Measurements from ENCODE around the gene ADIRF.
A peak's percentile ranks its signal among the peaks of the same experiment; 100 is the strongest.
"Not testable (repeated sequence)": the region's sequence is repeated elsewhere in the genome, so short reads cannot be mapped to it uniquely, and the experiment has no call there.

ADIRF gene

DNA sequence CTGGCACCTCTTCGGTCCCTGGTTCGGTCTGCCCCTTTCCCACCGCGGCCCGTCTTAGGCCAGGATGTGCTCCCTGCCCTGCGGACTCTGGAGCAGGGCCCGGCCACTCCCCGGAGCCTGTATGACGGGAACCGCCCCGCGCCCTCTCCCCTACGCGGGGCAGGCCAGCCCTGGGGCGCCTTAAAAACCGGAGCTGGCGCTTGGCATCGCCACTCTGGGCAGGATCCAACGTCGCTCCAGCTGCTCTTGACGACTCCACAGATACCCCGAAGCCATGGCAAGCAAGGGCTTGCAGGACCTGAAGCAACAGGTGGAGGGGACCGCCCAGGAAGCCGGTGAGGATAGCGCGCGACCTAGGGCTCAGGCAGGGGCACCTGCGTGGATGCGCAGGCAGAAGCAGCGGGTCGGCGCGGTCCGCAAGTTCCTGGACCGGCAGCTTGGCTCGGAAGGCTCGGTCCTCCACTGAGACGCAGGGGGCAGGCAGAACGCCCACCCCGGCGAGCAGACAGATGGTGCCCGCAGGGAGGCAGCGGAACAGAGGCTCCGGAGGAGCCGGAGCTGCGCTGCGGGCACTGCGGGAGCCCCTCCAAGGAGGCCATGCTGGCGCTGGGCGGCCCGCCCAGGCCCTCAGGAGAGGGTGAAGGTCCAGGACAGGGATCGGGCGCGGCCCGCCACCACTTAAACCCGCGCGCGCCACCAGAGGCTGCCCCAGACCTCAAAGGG is at the start of gene ADIRF:
ADIRF (plus strand) TSS at position 212 of the 723 bp plus-strand sequence; CDS start at position 275, 63 bp downstream.
- Histone ChIP-seq H3K4me1 (ENCODE audit: control insufficient read depth in 1 of 2, insufficient read depth in 2 of 2, low read length in 2 of 2) (peaks cover 37 to 53% of the 10 kb centered on the region in 2 donors), H3K9me3 (ENCODE audit: control insufficient read depth in 1 of 2, low read length in 2 of 2) (no peaks in the 10 kb centered on the region), H3K9ac (ENCODE audit: low read depth in 1 of 2, low read length in 2 of 2) (peak within 1 kb of the TSS; percentile 82 to 88), H3K4me3 (ENCODE audit: low read depth in 1 of 2, low read length in 2 of 2) (peak within 1 kb of the TSS; percentile 67 to 82), H3K27ac (ENCODE audit: low read depth, low read length) (peak within 1 kb of the TSS; percentile 83), H3K36me3 (ENCODE audit: control insufficient read depth in 1 of 2, insufficient read depth in 2 of 2, low read length in 2 of 2) (no peaks in the 10 kb centered on the region), H3K27me3 (ENCODE audit: control insufficient read depth in 1 of 2, insufficient read depth in 2 of 2, low read length in 2 of 2) (no peaks in the 10 kb centered on the region)

DNA sequence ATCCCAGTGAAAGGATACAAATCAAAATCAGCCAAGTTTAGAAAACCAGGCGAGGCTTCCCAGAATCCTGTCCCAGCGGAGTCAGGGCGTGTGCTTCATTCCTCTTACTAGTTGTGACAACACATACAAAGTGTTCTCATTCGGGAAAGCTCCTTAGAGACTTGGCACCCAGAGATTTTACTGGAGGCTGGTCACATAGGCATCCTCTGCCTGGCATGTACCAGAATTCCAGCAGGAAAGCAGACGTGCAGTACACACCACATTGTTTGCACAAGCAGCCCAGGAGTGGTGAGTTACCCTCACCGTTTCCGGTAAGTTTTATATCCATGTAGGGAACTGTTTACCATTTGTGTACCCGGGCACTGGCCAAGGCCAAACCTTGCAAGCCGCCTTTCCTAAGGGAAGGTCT is 45.7 kb upstream of the ADIRF start:
- no peaks in the 10 kb centered on the region for H3K27me3 ChIP-seq (ENCODE audit: control insufficient read depth in 1 of 2, insufficient read depth in 2 of 2, low read length in 2 of 2)
- H3K4me1 ChIP-seq (ENCODE audit: control insufficient read depth in 1 of 2, insufficient read depth in 2 of 2, low read length in 2 of 2) = no peaks in the 10 kb centered on the region
- H3K9me3 ChIP-seq (ENCODE audit: control insufficient read depth in 1 of 2, low read length in 2 of 2) = no peaks in the 10 kb centered on the region
- no peak overlapping the region for H3K27ac ChIP-seq (ENCODE audit: low read depth, low read length)
- H3K4me3 ChIP-seq (ENCODE audit: low read depth in 1 of 2, low read length in 2 of 2) = no peak overlapping the region
- H3K36me3 ChIP-seq (ENCODE audit: control insufficient read depth in 1 of 2, insufficient read depth in 2 of 2, low read length in 2 of 2) = peaks cover 9 to 44% of the 10 kb centered on the region in 2 donors
- no peak overlapping the region for H3K9ac ChIP-seq (ENCODE audit: low read depth in 1 of 2, low read length in 2 of 2)

DNA sequence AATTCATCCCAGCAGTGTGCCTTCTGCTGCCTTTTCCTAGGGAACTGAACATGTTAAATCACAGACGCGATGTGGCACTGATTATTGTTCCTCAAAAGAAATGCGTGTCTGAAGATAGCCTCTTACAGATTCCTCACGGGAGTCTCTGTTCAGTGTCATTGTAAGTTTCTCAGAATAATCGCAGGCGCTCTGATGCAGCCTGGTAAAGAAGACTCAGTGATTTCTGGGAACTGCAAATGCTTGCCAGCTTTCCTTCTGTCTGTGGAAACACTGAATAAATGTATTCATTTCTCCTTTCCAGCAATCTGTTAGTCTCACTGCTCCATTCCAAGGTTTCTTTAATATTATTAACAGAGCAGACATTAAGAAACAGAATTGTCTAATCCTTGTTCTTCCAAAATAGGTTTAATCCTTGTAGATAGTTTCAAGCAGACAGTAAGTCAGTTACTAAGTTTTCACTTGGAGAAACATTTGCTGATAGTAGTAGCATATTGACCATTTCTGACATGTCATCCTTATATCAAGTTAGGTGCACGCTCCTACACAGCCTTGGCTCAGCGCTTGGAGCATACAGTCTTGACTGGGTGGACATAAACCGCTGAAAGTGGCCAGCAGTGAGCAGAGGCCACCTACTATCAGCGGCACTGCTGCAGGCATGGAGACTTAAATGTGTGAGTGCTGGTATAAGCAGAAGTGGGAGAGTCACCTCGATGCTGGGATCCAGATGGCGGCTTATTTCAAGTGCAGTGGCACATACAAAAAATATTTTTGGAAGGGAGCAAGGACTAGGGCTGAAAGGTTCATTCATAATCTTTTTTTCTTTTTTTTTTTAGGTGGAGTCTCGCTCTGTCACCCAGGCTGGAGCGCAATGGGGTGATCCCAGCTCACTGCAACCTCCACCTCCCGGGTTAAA is 38.6 kb upstream of the ADIRF start:
- H3K9me3 ChIP-seq (ENCODE audit: control insufficient read depth in 1 of 2, low read length in 2 of 2) = no peaks in the 10 kb centered on the region
- no peaks in the 10 kb centered on the region for H3K4me1 ChIP-seq (ENCODE audit: control insufficient read depth in 1 of 2, insufficient read depth in 2 of 2, low read length in 2 of 2)
- H3K36me3 ChIP-seq (ENCODE audit: control insufficient read depth in 1 of 2, insufficient read depth in 2 of 2, low read length in 2 of 2) = peaks cover 0 to 17% of the 10 kb centered on the region in 2 donors
- no peaks in the 10 kb centered on the region for H3K27me3 ChIP-seq (ENCODE audit: control insufficient read depth in 1 of 2, insufficient read depth in 2 of 2, low read length in 2 of 2)
- no peak overlapping the region for H3K4me3 ChIP-seq (ENCODE audit: low read depth in 1 of 2, low read length in 2 of 2)
- no peak overlapping the region for H3K27ac ChIP-seq (ENCODE audit: low read depth, low read length)
- no peak overlapping the region for H3K9ac ChIP-seq (ENCODE audit: low read depth in 1 of 2, low read length in 2 of 2)

DNA sequence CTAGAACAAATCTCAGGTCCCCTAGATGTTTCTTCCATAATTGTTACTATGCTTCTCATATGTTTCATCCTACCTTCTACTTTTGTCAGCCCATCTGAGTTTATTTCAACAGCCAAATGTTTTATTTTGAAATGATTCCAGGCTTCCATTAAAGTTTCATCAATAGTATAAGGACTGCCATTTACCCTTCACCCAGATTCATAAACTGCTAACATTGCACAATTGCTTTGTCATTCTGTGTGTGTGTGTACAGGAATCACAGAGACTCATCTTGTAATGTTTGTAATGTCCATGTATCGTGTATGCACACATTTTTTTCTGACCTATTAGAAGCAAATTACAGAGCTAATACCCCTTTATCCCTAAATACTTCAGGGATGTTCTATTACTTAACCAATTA is 36.4 kb upstream of the ADIRF start:
- H3K27me3 ChIP-seq (ENCODE audit: control insufficient read depth in 1 of 2, insufficient read depth in 2 of 2, low read length in 2 of 2) = no peaks in the 10 kb centered on the region
- H3K36me3 ChIP-seq (ENCODE audit: control insufficient read depth in 1 of 2, insufficient read depth in 2 of 2, low read length in 2 of 2) = peaks cover 0 to 17% of the 10 kb centered on the region in 2 donors
- no peaks in the 10 kb centered on the region for H3K4me1 ChIP-seq (ENCODE audit: control insufficient read depth in 1 of 2, insufficient read depth in 2 of 2, low read length in 2 of 2)
- H3K9me3 ChIP-seq (ENCODE audit: control insufficient read depth in 1 of 2, low read length in 2 of 2) = no peaks in the 10 kb centered on the region
- no peak overlapping the region for H3K4me3 ChIP-seq (ENCODE audit: low read depth in 1 of 2, low read length in 2 of 2)
- H3K27ac ChIP-seq (ENCODE audit: low read depth, low read length) = no peak overlapping the region
- H3K9ac ChIP-seq (ENCODE audit: low read depth in 1 of 2, low read length in 2 of 2) = no peak overlapping the region

DNA sequence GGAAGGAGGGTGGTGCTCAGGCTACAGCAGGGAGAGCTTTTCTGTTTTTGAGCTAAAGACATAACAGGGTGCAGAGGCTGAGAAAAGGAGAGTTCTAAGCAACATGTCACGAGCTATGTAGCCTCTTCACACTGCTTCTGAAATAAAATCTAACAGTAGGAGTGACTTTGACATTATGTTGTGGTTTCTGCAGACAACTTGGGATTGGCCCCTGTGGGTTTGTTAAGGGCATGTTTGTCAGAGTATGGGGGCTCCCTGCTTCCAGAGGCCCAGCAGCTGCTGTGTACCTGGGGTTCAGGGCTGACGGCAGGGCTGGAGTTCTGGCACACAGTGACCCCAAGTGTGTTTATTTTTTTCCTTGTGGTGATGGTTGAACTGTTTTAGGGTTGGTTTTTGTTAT is 35.6 kb upstream of the ADIRF start:
- Histone ChIP-seq H3K4me3 (ENCODE audit: low read depth in 1 of 2, low read length in 2 of 2) (no peak overlapping the region), H3K27ac (ENCODE audit: low read depth, low read length) (no peak overlapping the region), H3K4me1 (ENCODE audit: control insufficient read depth in 1 of 2, insufficient read depth in 2 of 2, low read length in 2 of 2) (no peaks in the 10 kb centered on the region), H3K36me3 (ENCODE audit: control insufficient read depth in 1 of 2, insufficient read depth in 2 of 2, low read length in 2 of 2) (peaks cover 0 to 17% of the 10 kb centered on the region in 2 donors), H3K27me3 (ENCODE audit: control insufficient read depth in 1 of 2, insufficient read depth in 2 of 2, low read length in 2 of 2) (no peaks in the 10 kb centered on the region), H3K9ac (ENCODE audit: low read depth in 1 of 2, low read length in 2 of 2) (no peak overlapping the region), H3K9me3 (ENCODE audit: control insufficient read depth in 1 of 2, low read length in 2 of 2) (no peaks in the 10 kb centered on the region)

DNA sequence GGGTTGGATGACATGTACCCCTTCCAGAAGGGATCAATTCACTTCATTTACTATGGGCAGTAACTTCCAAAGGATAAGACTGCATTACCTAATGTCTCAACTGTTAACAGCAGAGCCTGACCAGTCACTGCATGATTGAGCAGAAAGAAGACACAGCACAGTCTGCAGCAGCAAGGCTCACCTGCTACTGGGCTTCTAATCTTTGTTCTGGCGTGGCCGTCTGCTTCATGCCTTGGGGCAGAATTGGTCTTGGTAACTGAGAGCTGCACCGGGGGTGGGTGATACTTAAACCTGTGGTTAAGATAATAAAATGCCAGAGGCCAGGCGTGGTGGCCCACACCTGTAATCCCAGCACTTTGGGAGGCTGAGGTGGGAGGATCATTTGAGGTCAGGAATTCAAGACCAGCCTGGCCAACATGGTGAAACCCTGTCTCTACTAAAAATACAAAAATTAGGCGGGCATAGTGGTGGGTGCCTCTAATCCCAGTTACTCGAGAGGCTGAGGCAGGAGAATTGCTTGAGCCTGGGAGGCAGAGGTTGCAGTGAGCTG is 34.0 kb upstream of the ADIRF start:
- H3K9me3 ChIP-seq (ENCODE audit: control insufficient read depth in 1 of 2, low read length in 2 of 2); H3K9ac ChIP-seq (ENCODE audit: low read depth in 1 of 2, low read length in 2 of 2); H3K4me1 ChIP-seq (ENCODE audit: control insufficient read depth in 1 of 2, insufficient read depth in 2 of 2, low read length in 2 of 2); H3K27me3 ChIP-seq (ENCODE audit: control insufficient read depth in 1 of 2, insufficient read depth in 2 of 2, low read length in 2 of 2); H3K27ac ChIP-seq (ENCODE audit: low read depth, low read length); H3K4me3 ChIP-seq (ENCODE audit: low read depth in 1 of 2, low read length in 2 of 2): not testable (repeated sequence)
- peaks cover 0 to 16% of the 10 kb centered on the region in 2 donors for H3K36me3 ChIP-seq (ENCODE audit: control insufficient read depth in 1 of 2, insufficient read depth in 2 of 2, low read length in 2 of 2)

DNA sequence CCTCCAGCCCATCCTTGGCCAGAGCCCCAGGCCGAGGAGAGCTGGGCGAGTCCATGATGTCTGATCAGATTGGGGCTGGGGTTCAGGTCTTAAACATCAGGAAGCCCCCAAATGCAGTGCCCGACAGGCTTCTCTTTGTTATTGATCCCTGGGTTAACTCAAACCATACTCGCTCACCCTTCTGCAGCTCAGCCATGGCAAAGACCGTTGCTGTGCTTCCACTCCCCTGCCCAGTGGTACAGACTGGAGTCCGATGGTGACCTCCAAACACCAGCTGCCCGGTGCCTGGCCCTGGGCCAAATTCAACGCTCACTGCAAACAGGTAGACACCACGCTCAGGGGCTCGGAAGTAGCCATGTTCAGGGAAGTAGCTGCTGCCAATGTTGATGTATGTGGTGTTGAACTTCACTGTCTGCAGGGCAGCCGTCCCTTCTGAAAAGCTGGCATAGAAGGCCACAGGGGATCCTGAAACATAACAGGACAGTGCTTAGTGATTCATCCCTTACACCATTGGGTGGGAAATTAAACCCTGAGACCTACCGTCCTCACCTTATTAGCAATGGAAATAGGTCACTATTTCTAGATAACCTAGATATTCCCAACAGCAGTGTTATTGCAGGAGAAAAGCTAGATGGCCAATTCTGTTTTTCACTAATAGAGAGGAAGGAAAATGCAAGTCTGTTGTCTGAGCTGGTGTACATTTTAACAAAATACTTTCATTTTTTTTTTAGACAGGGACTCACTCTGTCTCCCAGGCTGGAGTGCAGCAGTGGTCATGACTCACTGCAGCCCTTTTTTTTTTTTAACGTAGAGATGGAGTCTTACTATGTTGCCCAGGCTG is 31.4 kb upstream of the ADIRF start:
- no peaks in the 10 kb centered on the region for H3K9me3 ChIP-seq (ENCODE audit: control insufficient read depth in 1 of 2, low read length in 2 of 2)
- no peaks in the 10 kb centered on the region for H3K27me3 ChIP-seq (ENCODE audit: control insufficient read depth in 1 of 2, insufficient read depth in 2 of 2, low read length in 2 of 2)
- peaks cover 0 to 2% of the 10 kb centered on the region in 2 donors for H3K36me3 ChIP-seq (ENCODE audit: control insufficient read depth in 1 of 2, insufficient read depth in 2 of 2, low read length in 2 of 2)
- H3K27ac ChIP-seq (ENCODE audit: low read depth, low read length) = no peak overlapping the region
- no peak overlapping the region for H3K4me3 ChIP-seq (ENCODE audit: low read depth in 1 of 2, low read length in 2 of 2)
- peaks cover 0 to 8% of the 10 kb centered on the region in 2 donors for H3K4me1 ChIP-seq (ENCODE audit: control insufficient read depth in 1 of 2, insufficient read depth in 2 of 2, low read length in 2 of 2)
- no peak overlapping the region for H3K9ac ChIP-seq (ENCODE audit: low read depth in 1 of 2, low read length in 2 of 2)

DNA sequence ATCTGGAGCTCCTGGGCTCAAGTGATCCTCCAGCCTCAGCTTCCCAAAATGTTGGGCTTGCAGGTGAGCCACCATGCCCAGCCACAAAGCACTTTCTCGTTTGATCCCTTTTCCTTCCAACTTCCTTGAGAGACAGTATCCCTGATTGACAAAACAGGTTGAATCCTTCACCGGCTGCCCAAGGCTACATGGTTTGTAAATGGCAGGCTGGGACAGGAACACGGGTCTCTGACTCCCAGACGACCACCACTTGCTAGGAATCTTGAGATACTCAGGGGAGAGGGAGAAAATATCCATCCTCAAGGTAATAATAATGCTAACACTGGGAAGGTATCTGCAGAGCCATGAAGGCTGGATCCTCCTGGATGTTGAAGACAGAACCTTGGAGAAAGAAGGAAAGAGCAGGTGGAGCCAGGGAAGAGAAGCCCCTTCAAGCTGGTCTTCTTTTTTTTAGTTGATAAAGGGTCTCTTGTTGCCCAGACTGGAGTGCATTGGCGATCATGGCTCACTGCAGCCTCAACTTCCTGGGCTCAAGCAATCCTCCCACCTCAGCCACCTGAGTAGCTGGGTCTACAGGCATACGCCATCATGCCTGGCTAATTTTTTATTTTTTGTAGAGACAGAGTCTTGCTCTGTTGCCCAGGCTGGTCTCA is 30.7 kb upstream of the ADIRF start:
- no peaks in the 10 kb centered on the region for H3K9me3 ChIP-seq (ENCODE audit: control insufficient read depth in 1 of 2, low read length in 2 of 2)
- H3K27ac ChIP-seq (ENCODE audit: low read depth, low read length) = no peak overlapping the region
- no peaks in the 10 kb centered on the region for H3K27me3 ChIP-seq (ENCODE audit: control insufficient read depth in 1 of 2, insufficient read depth in 2 of 2, low read length in 2 of 2)
- H3K4me1 ChIP-seq (ENCODE audit: control insufficient read depth in 1 of 2, insufficient read depth in 2 of 2, low read length in 2 of 2) = peaks cover 0 to 14% of the 10 kb centered on the region in 2 donors
- no peak overlapping the region for H3K9ac ChIP-seq (ENCODE audit: low read depth in 1 of 2, low read length in 2 of 2)
- H3K36me3 ChIP-seq (ENCODE audit: control insufficient read depth in 1 of 2, insufficient read depth in 2 of 2, low read length in 2 of 2) = no peaks in the 10 kb centered on the region
- H3K4me3 ChIP-seq (ENCODE audit: low read depth in 1 of 2, low read length in 2 of 2) = no peak overlapping the region

DNA sequence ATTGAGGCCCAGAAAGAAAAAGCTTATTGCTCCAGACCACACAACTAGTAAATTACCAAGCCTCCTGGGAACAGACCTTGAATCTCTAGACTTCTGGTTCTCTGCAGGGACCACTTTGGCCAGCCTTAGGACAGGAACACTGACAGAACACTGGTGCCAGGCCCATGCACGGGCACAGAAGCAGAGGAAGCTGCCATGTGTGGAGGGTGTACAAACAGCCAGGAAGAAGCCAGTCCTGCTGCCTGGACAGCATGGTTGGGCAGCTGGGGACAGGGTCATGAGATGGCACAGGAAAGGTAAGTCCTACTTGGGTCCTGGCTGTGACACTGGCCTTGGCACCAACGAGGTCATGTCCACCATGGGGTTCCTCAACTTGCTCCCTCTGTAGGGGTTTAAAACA is 30.0 kb upstream of the ADIRF start:
- Histone ChIP-seq H3K9ac (ENCODE audit: low read depth in 1 of 2, low read length in 2 of 2) (no peak overlapping the region), H3K4me3 (ENCODE audit: low read depth in 1 of 2, low read length in 2 of 2) (no peak overlapping the region), H3K36me3 (ENCODE audit: control insufficient read depth in 1 of 2, insufficient read depth in 2 of 2, low read length in 2 of 2) (no peaks in the 10 kb centered on the region), H3K9me3 (ENCODE audit: control insufficient read depth in 1 of 2, low read length in 2 of 2) (no peaks in the 10 kb centered on the region), H3K27me3 (ENCODE audit: control insufficient read depth in 1 of 2, insufficient read depth in 2 of 2, low read length in 2 of 2) (no peaks in the 10 kb centered on the region), H3K27ac (ENCODE audit: low read depth, low read length) (no peak overlapping the region), H3K4me1 (ENCODE audit: control insufficient read depth in 1 of 2, insufficient read depth in 2 of 2, low read length in 2 of 2) (peaks cover 0 to 14% of the 10 kb centered on the region in 2 donors)
